Stimulated activated CD4-positive, alpha-beta T cell treated with anti-CD3 and anti-CD28 coated beads, Interleukin-4, amount 100 ng/mL, for 1 hour (primary cell): Measurements from ENCODE around the gene KRT12.

Experiments used
- DNase-seq: peaks from one replicate; pipeline ENCODE4 v3.0.0-alpha.2; 2020

Gene KRT12

DNA sequence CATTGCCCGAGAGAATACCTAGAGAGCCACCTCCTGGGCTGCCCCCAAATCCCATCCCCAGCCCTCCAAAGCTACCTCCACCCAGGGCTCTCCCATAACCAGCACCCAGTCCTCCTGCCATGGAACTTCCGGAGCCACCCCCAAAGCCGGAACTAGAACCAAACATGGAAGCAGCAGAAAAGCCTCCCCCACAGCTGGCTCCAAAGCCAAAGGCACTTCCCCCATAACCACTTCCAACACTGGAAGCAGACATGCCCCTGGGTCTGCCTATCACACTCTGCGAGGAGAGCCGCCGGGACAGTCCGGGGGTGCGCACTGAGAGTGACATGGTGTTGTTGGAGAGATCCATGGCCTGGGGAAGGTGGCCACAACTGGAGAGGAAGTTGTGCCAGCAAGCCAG is at the start of gene KRT12:
Gene KRT12, minus strand, starts transcription at position 386 of the 400 bp plus-strand sequence. Its CDS starts 37 bp downstream, at position 349.
- DNase-seq, result no peak

DNA sequence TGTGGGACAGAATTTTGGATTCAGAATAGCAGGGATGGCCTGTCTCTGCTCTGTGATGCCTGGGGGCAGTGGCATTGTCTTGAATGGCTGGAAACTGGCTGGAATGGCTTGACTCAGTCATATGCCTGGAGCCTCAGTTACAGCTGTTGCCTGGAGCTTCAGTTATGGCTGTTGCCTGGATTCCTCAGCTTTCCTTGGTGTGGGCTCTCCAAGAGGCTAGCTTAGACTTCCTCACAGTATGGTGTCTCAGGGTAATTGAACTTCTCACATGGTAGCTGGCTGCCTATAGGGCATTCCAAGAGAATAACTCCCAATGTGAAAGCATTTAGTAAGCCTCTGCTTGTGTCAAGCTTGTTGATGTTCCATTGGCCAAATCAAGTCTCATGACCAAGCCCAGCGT is 49.3 kb upstream of the KRT12 start:
- DNase-seq, result no peak

DNA sequence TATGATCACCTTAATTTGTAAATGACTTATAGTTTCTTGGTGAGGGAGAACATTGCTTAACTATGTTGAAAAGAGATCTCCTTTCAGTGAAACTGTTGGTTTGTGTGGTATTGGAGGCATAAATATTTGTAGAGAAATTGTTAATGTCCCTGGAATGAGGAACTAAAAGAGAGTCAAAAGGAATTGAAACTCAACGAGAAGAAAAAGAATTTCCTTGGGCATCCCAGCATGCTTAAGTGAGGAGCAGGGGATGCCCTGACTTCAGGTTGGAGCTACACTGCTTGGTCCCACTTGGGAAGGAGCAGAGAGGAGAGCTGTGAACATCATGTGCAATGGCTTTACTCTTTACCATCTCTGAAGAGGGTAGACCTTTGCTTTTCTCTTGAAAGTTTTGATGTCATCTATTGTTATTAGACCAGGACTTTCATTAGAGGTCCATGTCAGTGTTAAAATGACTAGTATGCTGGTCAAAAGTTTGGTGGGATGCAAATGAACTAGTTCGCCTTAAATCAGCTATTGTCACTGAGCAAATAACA is 48.8 kb upstream of the KRT12 start:
- DNase-seq, result no peak

DNA sequence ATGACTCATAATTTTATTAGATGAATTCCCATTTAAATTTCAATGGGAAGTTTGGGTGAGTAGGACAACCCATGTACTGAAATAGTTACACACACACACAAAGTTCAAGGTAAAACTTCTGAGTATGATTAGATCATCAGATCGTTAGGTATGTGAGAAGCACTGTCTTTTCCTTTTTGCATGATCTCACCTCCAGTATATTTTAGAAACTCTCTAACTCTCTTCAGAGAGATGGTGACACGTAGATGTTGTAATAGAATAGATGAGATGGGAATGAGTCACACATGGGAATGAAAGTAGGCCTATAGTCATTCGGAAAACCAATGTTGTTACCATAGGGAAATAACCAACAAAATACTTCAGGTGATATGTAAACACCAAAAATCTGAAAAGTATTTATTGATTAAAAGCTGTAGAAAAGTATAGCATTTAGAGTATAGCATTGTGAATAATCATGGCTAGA is 48.2 kb upstream of the KRT12 start:
- DNase-seq, result no peak

DNA sequence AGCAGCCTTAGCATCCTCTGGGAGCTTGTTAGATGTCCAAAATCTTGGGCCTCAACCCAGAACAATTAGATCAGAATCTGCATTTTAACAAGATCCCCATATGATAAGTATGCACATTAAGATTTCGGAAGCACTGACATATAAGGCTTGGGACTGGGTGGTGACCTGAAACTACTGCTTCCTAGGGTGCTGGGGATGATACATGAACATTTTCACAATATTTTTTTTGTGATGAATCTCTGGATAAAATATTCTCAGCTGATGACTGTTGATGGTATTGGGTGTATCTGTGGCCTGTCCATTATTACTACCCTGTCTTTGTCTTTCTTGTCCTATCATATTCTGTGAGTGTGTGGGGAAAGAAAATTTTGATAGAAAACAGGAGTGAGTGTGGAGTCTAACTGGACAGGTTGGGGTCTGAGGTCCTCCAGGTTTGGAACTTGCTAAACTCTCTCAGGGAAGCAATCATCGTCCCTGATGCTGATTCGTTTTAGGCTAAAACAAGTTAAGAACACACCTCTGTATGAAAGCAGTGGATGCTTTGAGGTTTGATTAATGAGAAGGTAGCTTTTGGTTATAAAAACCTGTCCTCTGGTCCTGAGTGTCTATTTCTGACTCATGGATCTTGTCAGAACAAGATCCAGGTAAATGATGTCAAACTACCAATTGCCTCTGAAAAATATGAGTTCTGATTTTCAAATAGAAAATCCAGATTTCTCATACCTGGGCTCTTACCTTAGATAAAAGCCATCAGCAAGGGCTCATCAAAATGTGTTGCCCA is 47.2 kb upstream of the KRT12 start:
- no peak for DNase-seq

DNA sequence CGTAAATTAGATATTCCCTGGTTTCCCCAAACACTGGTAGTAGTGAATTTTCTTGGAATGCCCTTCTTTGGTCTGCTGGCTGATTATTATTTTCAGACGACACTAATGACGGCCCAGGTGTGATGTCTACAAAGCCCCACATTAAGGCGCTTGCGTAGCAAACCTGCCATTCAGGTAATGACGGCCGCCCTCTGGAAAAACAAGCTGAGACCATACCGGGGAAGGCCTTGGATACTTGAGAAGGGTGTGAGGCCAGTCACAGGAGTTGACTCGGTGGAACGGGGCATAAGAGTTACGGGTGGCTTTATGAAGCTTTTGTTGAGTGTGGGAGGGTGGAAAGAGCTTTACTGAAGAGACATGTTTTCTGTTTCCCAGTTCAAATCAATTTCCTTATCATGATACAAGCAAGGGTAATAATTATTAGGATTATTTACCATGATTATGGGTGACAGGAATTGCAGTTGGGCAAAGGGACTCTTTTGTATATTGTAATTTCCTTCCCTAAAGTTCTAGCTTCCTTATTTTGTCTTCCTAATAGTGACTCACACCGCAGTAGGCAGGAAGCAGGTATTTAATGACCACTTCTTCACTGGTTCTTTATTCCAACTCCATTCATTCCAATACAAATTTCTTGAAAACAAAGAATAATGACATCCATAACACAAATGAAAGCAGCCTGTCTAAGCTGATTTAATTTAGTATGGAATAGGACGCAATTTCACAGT is 45.6 kb upstream of the KRT12 start:
- no peak for DNase-seq

DNA sequence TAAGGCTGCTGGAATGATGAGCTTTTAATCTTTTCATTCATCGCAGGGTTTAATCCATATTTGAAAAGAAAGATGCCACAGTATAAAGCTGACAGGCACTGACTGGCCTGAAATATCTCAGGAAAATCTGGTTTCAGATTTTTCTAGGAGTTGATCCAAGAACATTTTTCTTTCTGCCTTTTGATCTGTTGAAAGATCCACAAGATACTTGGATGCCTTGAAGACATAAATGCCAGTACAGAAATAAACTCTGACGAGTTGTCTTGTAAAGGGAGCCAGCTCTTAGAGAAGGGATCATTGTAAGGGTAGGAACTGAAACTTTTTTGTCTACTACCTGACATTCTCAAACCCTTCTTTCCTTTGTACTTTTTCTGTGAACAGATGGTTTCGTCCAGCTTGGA is 43.4 kb upstream of the KRT12 start:
- no peak for DNase-seq

DNA sequence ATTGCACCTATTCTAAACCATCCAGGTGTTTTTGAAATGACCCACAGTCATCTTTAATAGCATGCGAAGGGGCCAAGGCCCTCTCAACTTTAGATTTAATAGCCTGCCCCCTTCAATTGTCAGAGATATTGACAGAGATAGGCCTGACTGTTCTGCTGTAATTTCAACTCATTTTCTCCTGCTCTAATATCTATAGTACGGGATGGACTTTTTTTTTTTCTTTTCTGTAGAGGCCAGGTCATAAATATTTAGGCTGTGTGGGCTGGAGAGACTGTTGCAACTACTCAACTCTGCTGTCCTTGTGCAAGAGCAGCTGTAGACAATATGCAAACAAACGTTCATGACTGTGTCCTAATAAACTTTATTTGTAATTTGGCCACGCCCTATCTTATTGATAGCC is 42.7 kb upstream of the KRT12 start:
- DNase-seq, result no peak

DNA sequence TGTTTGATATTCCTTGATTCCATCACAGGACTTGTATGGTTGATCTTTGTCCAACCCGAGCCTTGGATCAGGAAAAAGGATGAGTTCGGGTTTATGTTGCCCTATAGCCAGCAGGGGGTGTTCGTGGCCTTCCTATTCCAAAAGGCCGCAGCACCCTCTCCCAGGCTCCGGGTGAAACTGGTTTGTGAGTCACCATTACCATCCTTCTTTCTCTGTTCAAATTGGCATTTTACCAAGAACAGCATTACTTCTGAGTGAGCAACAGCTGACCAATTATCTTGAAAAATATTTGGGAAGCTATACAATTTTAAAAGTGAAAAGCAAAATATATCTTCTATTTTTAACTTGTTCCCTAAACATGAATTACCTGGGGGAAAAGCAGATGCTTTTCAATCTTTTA is 42.3 kb upstream of the KRT12 start:
- peak; percentile 61 for DNase-seq

DNA sequence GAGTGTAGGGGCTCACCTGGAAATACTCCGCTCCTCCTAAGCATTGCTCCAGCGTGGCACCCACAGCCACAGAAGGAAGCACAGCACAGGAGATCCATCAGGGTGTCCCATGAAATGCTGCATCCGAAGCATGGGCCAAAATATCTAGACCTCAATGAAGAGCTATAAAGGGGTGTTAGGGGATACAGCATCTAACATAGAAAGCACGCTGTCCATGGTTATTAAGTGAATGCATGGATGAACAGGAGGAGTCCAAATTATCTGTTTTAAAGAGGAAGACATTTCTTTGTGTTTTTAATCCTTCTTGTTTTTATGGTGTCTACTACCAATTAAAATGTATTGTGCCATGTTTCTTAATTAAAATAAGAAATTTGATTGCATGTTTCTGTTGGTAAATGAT is 39.6 kb upstream of the KRT12 start:
- DNase-seq, result no peak

DNA sequence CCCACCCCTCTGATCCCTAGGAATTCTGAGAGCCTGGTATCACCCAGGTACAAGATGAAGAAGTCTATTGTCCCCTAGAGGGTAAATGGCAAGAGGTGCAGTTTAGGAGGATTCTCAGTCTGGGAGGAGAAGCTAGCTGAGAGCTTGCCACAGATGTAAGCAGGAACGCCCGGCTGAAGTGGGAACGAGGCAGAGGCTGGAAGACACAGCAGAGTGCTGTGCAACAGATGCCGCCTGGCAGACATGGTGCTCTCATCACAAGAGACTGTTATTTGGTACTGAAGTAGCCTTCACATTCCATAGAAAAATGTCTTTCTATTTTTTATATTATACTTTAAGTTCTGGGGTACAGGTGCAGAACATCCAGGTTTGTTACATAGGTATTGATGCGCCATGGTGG is 38.3 kb upstream of the KRT12 start:
- DNase-seq, result no peak

DNA sequence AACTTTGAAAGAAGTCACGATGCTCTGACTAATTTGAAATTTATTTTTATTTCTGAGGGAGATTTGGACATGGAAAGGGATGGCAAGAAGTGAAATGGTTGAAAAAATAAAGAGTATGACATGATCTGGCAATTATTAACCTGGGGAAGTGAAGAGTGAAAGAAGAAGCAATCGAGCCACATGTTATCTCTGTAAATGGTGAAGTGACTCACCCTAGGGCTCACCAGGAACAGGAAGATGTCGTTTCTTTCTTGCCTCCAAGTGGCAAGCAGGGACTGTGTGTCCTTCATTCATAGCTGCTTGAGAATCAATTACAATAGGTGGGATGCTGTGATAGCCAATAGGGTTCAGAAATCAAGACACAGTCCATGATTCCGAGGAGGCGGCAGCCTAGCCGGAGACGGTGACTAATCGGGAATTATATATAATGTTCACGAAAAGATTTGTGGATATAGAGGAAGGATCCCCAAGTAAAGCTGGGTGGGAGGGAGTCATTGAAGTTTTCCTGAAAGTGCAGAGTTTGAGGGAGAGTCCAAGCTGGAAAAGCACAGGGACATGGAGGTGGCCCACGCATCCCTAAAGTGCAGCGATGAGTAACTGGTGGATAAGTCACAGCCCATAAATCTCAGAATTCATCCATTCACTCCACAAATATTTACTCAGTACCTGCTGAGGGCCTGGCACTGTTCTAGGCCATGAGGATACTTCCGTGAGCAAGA is 36.3 kb upstream of the KRT12 start:
- no peak for DNase-seq

DNA sequence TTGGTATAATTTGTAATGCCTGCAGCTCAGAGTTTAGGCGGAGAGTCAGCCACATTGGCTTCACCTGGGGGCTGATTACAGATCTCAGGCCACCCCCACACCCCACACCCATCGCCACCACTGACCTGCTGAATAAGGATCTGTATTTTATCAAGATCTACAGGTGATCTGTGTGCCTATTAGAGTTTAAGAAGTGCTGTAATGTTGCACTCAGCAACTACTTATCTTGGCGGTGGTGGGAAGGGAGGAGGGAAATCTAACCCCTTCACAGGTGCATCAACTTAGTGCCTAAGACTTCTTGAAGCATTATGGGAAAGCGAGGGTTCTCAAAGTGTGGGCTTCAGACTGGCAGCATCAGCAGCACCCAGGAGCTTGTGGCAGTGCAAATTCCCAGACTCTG is 35.5 kb upstream of the KRT12 start:
- DNase-seq, result no peak

DNA sequence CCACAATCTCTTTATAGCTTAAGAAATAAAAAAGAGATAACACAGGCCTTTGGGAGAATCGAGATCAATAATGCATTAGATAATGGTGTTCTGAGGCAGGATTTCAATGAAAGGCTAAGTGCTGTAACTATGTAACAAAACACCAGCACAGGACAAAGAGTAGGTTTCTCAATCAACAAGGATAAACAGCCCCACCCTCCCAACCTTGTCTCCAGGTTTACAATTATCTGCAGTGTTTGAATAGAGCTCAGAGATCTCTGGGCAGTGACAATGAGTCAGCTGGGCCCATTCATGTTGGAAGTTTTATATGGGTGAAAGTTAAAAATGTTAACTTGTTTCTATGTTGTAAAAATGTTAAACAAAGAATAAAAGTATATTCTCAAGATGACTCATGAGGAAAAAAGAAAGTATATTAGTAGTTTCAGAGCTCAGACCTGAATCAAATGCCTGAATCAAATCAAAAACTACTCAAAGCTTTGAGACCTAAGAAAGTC is 35.0 kb upstream of the KRT12 start:
- DNase-seq, result no peak

DNA sequence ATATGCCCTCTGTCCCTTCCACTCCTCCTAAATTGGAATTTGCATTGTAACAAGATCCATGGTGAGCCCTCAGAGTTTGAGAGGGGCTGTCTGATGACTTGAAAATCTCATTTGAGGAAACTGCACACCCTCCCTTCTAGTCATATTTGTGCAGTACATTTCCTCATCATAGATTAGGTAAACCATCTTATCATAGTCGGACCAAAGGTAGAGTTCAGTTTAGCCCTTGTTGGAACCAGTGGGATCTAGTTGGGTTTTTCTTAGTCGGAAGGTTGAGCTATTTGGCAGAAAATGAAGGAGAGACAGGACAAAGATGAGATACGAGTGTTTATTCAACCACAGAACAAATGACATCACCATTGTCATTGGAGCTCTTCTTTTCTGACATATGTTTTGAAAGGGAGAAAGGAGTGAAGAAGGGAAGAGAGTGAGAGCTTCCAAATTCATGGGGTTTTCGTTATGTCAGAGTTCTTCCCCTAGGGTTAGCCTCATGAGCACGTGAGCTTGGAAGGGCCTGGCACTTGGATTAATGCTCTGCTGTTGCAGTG is 33.9 kb upstream of the KRT12 start:
- DNase-seq, result no peak

DNA sequence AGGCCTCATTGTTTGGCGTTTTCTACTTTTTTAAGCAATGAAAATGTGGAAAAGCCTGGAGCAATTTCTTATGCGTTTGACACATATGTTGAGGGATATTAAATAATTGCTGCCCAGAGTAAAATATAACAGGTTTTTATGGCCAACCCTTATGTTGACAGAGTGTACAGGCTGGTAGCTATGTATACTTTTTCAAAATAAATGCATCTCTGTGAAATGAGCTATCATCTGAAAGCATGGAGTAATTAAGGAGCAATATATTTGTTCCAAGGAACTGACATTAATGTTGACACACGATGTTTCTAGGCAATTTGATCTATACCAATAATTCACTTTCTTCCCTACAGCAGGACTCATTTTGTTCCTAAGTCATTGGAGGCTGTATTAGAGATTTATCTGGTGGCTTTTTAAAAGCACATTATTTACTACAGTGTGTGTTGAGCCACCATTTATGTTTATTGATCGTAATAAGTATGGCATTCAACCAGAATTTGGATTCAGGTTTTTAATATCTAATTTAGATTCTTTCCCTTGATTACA is 30.0 kb upstream of the KRT12 start:
- no peak for DNase-seq

DNA sequence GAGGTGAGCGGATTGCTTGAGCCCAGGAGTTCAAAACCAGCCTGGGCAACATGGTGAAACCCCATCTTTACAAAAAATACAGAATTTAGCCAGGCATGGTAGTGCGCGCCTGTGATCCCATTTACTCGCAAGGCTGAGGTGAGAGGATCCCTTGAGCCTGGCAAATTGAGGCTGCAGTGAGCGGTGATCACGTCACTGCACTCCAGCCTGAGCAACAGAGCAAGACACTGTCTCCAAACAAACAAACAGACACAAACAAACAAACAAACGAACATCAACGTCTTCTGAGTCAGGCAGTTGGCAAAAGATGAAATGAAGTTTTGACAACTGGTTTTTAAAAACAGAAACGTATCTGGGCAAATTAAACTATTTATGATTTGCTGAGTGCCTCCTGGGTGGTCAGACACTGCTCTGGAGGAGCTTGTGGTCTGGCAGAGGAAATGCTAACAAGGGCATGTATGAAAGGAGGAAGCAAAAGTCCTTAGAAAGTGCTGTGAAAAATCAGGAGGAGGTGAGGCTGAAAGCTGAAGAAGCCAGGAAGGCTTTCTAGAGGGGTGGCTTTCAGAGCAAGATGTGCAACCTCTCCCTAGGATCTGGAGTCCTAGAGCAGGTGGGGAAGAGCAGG is 28.2 kb upstream of the KRT12 start:
- no peak for DNase-seq

DNA sequence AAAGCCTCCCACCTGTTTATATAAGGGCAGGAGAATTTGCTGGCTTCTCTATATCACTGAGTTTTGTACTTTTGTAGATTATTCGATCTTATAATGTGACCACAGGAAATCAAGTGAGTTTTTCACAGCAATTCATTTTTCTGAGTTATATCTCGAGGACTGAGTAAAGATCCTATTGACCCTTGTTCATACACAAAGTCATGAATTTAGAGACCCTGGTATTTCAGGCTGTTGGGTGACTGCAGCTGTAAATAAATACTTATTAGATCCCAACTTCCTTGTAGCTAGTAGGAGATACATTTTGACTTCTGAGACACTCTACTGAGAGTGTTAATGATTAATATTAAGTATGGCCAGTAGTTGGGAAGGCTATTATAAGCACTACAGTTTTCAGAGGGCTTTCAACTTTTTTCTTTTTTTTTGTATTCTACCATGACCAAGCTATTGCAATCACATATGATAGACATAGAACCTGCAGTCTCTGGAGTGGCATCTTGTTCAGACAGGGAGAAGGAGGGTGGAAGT is 21.2 kb upstream of the KRT12 start:
- DNase-seq, result no peak

DNA sequence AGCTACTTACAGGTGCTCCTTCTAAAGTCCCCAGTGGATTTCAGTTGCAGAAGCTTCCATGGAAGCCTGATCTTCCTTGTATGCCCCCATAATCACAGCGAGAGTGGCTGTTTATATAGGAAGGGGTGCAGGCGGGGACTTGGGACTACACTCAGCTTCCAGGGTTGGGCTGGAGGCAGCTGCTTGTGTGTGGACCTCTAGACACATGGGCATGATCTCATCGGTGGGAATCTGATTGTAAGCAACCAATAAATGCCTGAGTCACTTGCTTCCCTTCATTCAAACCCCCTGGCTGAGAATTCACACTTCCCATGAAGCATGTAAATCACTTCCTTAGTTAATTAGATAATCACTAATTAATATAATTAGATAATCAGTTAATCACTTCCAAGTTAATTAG is 19.1 kb upstream of the KRT12 start:
- no peak for DNase-seq

DNA sequence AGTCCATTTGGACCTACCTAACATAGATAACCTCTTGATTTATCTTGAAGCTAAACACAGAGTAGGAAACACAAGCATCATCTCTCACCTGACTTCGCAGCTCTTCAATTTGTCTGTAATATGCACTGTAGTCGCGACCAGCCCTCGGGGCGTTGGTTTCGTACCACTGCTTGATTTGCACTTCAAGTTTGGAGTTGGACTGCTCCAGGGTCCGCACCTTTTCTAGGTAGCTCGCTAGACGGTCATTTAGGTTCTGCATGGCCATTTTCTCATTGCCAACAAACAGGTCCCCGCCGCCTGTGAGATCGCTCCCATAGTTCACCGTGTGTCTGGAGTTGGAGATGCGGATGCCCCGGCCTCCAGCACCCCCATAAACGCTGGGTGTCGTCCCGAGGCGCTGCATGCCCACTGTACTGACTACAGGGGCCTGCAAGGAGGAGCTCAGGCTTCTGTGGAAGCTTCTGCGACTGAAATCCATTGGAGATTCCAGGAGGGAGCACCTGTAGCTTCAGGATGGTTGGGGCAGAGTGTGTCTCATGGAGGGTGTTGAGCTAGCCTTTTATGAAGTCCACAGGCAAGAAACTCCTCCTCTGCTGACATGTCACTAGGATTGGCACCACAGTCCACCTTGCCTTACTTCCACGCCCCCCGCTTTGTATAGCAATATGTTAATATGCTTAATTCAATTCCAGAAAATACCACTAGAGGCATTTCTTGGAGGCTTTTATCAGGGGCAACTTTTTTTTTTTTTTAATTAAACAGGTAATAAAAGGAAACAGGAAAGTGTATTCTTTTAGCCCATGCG is 17.9 kb upstream of the KRT12 start, which contains the start of gene KRT20:
Gene KRT20, minus strand, starts transcription at position 535 of the 805 bp plus-strand sequence. Its CDS starts 57 bp downstream, at position 478.
- no peak for DNase-seq
